GM20000 (cell line): ENCODE results near the gene SCGB1D1.

Source experiments
- DNase-seq: peaks from one replicate; pipeline ENCODE4 v3.0.0; 2012; ENCODE audit warnings: low spot score
- CTCF ChIP-seq: IDR thresholded peaks from 2 replicates; pipeline ENCODE4 v1.5.1; 2012; ENCODE audit warnings: mild to moderate bottlenecking, control low read depth; ENCODE audit errors: extremely low read depth, missing control alignments

The SCGB1D1 gene

GRCh38 chr11:62144641-62145255 is 45.3 kb upstream of the SCGB1D1 start:
- no peak for TF ChIP-seq CTCF
- no peak for DNase-seq

- DNase-seq, result no peak
- no peak for TF ChIP-seq CTCF
Measured at GRCh38 chr11:62145261-62145871, 44.6 kb upstream of the SCGB1D1 start.

- no peak for DNase-seq
- TF ChIP-seq CTCF, result no peak
Measured at GRCh38 chr11:62146476-62147200, 43.4 kb upstream of the SCGB1D1 start.

GRCh38 chr11:62147545-62147944 is 42.5 kb upstream of the SCGB1D1 start:
- DNase-seq, result no peak
- no peak for TF ChIP-seq CTCF

- TF ChIP-seq CTCF, result no peak
- DNase-seq, result no peak
Measured at GRCh38 chr11:62148271-62148980, 41.6 kb upstream of the SCGB1D1 start.

GRCh38 chr11:62149986-62150886 is 39.8 kb upstream of the SCGB1D1 start:
- no peak for TF ChIP-seq CTCF
- DNase-seq, result no peak
